ENCODE data around the gene LHX6.

LHX6 gene

GRCh38 chr9:122205176-122205575, 23.6 kb downstream of the LHX6 start:
- Histone ChIP-seq H3K4me3 (ENCODE audit: low read depth, low read length) (no peak overlapping the region), H3K9me3 (ENCODE audit: severe bottlenecking) (no peaks in the 10 kb centered on the region), H3K27me3 (ENCODE audit: insufficient read depth, low read depth, severe bottlenecking) (peaks cover 9% of the 10 kb centered on the region), H3K36me3 (no peaks in the 10 kb centered on the region), H3K27ac (no peak overlapping the region)
- no peak for TF ChIP-seq CTCF (IDR thresholded peaks at IDR 0.05; ENCODE audit: low read depth, low read length)
- DNase-seq: no peak

- Histone ChIP-seq H3K4me3 (ENCODE audit: low read depth, low read length) (no peak overlapping the region), H3K27ac (no peak overlapping the region), H3K9me3 (ENCODE audit: severe bottlenecking) (no peaks in the 10 kb centered on the region), H3K36me3 (no peaks in the 10 kb centered on the region), H3K27me3 (ENCODE audit: insufficient read depth, low read depth, severe bottlenecking) (peaks cover 9% of the 10 kb centered on the region)
- TF ChIP-seq CTCF (IDR thresholded peaks at IDR 0.05; ENCODE audit: low read depth, low read length): no peak
- no peak for DNase-seq
Observed at GRCh38 chr9:122204491-122204890, 24.3 kb downstream of the LHX6 start.

- peaks cover 9% of the 10 kb centered on the region for H3K27me3 ChIP-seq (ENCODE audit: insufficient read depth, low read depth, severe bottlenecking)
- no peaks in the 10 kb centered on the region for H3K9me3 ChIP-seq (ENCODE audit: severe bottlenecking)
- H3K4me3 ChIP-seq (ENCODE audit: low read depth, low read length): no peak overlapping the region
- no peak overlapping the region for H3K27ac ChIP-seq
- TF ChIP-seq CTCF (IDR thresholded peaks at IDR 0.05; ENCODE audit: low read depth, low read length): no peak
- no peak for DNase-seq
- no peaks in the 10 kb centered on the region for H3K36me3 ChIP-seq
Observed at GRCh38 chr9:122204055-122204454, 24.7 kb downstream of the LHX6 start.

GRCh38 chr9:122202111-122202510, 26.6 kb downstream of the LHX6 start:
- Histone ChIP-seq H3K4me3 (ENCODE audit: low read depth, low read length) (no peak overlapping the region), H3K27me3 (ENCODE audit: insufficient read depth, low read depth, severe bottlenecking) (peaks cover 6% of the 10 kb centered on the region), H3K36me3 (no peaks in the 10 kb centered on the region), H3K9me3 (ENCODE audit: severe bottlenecking) (no peaks in the 10 kb centered on the region), H3K27ac (no peak overlapping the region)
- TF ChIP-seq CTCF (IDR thresholded peaks at IDR 0.05; ENCODE audit: low read depth, low read length): no peak
- no peak for DNase-seq

- DNase-seq: no peak
- H3K27ac ChIP-seq: no peak overlapping the region
- peaks cover 4% of the 10 kb centered on the region for H3K27me3 ChIP-seq (ENCODE audit: insufficient read depth, low read depth, severe bottlenecking)
- H3K4me3 ChIP-seq (ENCODE audit: low read depth, low read length): no peak overlapping the region
- no peaks in the 10 kb centered on the region for H3K9me3 ChIP-seq (ENCODE audit: severe bottlenecking)
- no peaks in the 10 kb centered on the region for H3K36me3 ChIP-seq
- no peak for TF ChIP-seq CTCF (IDR thresholded peaks at IDR 0.05; ENCODE audit: low read depth, low read length)
Observed at GRCh38 chr9:122201641-122202040, 27.1 kb downstream of the LHX6 start.

- Histone ChIP-seq H3K36me3 (no peaks in the 10 kb centered on the region), H3K4me3 (ENCODE audit: low read depth, low read length) (no peak overlapping the region), H3K9me3 (ENCODE audit: severe bottlenecking) (no peaks in the 10 kb centered on the region), H3K27me3 (ENCODE audit: insufficient read depth, low read depth, severe bottlenecking) (peaks cover 2% of the 10 kb centered on the region), H3K27ac (no peak overlapping the region)
- DNase-seq: no peak
- no peak for TF ChIP-seq CTCF (IDR thresholded peaks at IDR 0.05; ENCODE audit: low read depth, low read length)
Observed at GRCh38 chr9:122200960-122201595, 27.7 kb downstream of the LHX6 start.
